GM06990 (cell line): Measurements from ENCODE around the gene R3HDM2.
A peak's percentile ranks its signal among the peaks of the same experiment; 100 is the strongest.

Source experiments
- DNase-seq: peaks from one replicate; pipeline ENCODE4 v3.0.0-alpha.2; 2011; ENCODE audit not compliant: insufficient read length; ENCODE audit errors: extremely low read depth
- H3K27me3 ChIP-seq: replicated peaks from 2 replicates; pipeline ENCODE4 v1.6.0; 2011; ENCODE audit warnings: low read length; ENCODE audit not compliant: control insufficient read depth, insufficient read depth
- H3K36me3 ChIP-seq: 2 replicates; pipeline ENCODE4 v1.5.1; 2011; ENCODE audit warnings: low read length; ENCODE audit not compliant: control insufficient read depth, insufficient read depth
- H3K4me3 ChIP-seq: replicated peaks from 2 replicates; pipeline ENCODE4 v1.5.1; 2011; ENCODE audit warnings: low read depth, mild to moderate bottlenecking, control low read depth, low read length
- TF ChIP-seq, protein P1 (sequence below): IDR thresholded peaks from 2 replicates; pipeline ENCODE4 v1.5.1; 2011; ENCODE audit warnings: low read length, control low read depth, mild to moderate bottlenecking, inconsistent platforms; ENCODE audit not compliant: insufficient read depth, poor library complexity, severe bottlenecking

The R3HDM2 gene

DNA sequence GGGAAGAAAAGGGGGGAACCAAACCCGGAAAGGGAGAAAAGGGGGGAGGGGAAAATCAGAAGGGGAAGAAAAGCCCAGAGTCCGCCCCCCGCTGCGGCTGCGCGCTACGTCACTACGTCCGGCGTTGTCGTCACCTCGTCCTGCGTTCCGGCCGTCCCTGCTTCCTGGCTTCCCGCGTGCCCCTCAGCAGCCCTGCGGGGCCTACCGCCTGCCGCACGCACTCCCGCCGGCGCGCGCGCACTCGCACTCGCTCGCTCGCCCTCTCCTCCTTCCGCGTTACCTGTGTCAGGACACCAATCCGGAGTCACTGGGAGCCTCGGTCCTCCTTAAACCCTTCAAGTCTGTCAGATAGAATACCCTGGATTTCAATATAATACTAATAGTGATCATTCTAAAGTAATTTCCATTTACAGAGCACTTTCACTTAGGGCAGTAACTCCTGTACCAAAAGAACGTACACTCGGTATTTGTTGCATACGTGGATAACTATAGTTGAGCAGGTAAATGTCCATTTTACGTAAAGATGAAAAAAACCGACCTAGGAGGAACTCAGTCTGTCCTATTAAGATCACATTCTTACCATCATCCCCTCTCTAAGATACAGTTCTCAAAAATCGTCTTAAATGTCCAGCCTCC, at the start of gene R3HDM2:
Gene R3HDM2 (minus strand): TSS at position 113 of the 636 bp plus-strand sequence. CDS start 120,615 bp downstream, outside the sequence.
- TF ChIP-seq, protein P1, sequence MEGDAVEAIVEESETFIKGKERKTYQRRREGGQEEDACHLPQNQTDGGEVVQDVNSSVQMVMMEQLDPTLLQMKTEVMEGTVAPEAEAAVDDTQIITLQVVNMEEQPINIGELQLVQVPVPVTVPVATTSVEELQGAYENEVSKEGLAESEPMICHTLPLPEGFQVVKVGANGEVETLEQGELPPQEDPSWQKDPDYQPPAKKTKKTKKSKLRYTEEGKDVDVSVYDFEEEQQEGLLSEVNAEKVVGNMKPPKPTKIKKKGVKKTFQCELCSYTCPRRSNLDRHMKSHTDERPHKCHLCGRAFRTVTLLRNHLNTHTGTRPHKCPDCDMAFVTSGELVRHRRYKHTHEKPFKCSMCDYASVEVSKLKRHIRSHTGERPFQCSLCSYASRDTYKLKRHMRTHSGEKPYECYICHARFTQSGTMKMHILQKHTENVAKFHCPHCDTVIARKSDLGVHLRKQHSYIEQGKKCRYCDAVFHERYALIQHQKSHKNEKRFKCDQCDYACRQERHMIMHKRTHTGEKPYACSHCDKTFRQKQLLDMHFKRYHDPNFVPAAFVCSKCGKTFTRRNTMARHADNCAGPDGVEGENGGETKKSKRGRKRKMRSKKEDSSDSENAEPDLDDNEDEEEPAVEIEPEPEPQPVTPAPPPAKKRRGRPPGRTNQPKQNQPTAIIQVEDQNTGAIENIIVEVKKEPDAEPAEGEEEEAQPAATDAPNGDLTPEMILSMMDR = no peak
- DNase-seq = peak; percentile 97
- Histone ChIP-seq H3K4me3 (peak within 1 kb of the TSS; percentile 81), H3K27me3 (no peaks in the 10 kb centered on the region), H3K36me3 (no peaks in the 10 kb centered on the region)

- Histone ChIP-seq H3K36me3 (peaks cover 7% of the 10 kb centered on the region), H3K4me3 (peak within 1 kb of the TSS; percentile 70), H3K27me3 (no peaks in the 10 kb centered on the region)
- TF ChIP-seq, protein P1 = no peak
- DNase-seq = peak; percentile 62
Measured at GRCh38 chr12:57479376-57480115, 48.7 kb upstream of the R3HDM2 start, which contains the start of gene ARHGAP9. Gene ARHGAP9 (minus strand): TSS chr12:57479866. CDS start chr12:57479406, 460 bp downstream.

- TF ChIP-seq, protein P1 = peak; percentile 6
- H3K36me3 ChIP-seq = peaks cover 7% of the 10 kb centered on the region
- H3K4me3 ChIP-seq = peak overlapping the region; percentile 70
- H3K27me3 ChIP-seq = no peaks in the 10 kb centered on the region
- no peak for DNase-seq
Measured at GRCh38 chr12:57479043-57479375, 48.2 kb upstream of the R3HDM2 start.

DNA sequence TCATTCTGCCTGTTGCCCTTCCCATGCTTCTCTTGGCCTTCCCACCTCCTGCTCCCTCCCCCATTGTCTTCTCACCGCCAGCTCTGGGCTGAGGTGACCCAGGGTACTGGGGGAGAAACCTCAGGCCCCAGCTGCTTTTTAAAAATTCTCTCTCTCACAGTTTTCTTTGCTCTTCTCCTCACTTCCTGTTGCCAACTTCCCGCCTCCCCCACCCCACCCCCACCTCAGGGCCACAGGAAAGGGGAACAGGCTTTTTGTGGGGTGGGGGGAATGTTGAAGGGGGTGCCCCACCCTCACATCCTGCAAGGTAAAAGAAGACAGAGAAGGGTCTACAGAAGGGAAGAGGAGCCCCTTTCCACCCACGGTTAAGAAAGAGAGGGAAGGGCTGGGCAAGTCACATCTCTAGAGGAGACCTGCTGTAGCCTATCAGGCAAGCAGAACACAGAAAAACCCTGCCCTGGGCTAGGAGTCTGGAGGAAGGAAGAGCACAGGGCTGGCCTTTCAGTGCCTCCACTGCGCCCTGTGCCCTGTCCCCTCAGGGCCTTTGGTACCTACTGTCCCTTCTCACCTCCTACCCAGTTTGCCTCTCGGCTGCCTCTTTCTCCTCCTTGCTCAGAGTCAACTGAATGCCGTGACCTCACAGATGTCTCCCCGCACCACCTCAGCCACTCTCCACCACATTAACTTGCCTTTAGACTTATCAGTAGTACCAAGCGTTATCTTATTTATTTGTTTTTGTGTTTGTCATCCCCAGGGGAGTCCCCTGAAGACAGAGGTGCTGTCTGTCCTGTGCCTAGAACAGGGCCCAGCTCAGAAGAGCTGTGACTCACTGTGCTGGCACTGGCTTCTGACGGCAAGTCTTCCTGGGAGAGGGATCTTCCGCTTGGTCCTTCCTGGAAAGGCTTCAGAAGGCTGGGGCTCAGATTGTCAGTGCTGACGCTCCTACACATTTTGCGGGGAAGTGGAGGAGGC, 47.2 kb upstream of the R3HDM2 start:
- TF ChIP-seq, protein P1 = no peak

GRCh38 chr12:57476993-57477709, 46.3 kb upstream of the R3HDM2 start:
- H3K36me3 ChIP-seq = peaks cover 16% of the 10 kb centered on the region
- TF ChIP-seq, protein P1 = no peak
- DNase-seq = peak; percentile 37
- H3K27me3 ChIP-seq = no peaks in the 10 kb centered on the region
- H3K4me3 ChIP-seq = peak overlapping the region; percentile 70

More for the DNA sequence above, 47.2 kb upstream of the R3HDM2 start:
- peak; percentile 64 for DNase-seq
- Histone ChIP-seq H3K4me3 (peak overlapping the region; percentile 70), H3K27me3 (no peaks in the 10 kb centered on the region), H3K36me3 (peaks cover 11% of the 10 kb centered on the region)
